Stimulated activated CD4-positive, alpha-beta T cell treated with anti-CD3 and anti-CD28 coated beads, Interleukin-1b, Interleukin-23, amount 100 ng/mL, for 24 hours (primary cell): Measurements from ENCODE around the gene COL5A2.

ENCODE experiments used
- DNase-seq, 4 experiments: peaks; one replicate each; pipeline ENCODE4 v3.0.0-alpha.2; 2020; ENCODE audit warnings: low read depth in 4 of 4, low spot score in 1 of 4

COL5A2 gene

DNA sequence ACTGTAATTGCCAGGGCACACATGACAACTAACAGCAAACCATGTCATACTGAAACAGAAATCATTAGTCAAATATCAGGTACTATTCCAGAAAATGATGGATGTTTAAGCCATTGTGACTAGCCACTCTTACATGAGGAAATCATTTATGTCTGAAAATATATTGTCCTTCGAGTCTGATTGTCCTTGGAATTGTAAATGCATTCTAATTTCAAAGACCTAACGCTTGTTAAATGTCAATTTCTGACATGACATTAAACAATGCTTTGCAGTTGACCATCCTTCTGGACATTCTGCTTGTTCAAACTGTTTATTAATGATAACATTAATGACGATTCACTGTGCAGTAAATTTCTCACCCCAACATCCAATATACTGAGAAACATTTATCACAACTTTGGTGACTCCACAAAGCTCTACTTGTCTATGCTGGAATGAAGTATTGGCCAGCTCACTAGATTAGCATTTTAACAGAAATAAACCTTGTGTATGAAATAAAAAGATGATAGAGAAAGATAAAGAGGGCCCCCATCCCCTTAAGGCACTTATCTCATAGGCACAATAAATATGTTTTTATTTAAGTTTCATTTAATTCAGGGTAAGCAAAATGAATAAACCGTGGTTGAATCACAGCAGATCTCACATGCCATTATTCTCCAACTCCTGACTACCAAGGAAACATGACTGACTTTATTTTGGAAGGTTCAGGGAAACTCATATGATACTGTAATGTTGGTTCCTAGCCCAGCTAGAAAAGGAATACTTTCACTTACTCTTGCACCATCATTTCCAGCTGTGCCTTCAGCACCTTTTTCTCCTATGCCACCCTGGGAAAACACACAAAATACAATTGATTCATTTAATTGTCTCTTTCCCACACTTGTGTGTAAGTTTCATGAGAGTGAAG is 123.1 kb downstream of the COL5A2 start:
- DNase-seq: no peak

GRCh38 chr2:189050165-189050712 is 129.3 kb downstream of the COL5A2 start:
- no peak for DNase-seq

DNA sequence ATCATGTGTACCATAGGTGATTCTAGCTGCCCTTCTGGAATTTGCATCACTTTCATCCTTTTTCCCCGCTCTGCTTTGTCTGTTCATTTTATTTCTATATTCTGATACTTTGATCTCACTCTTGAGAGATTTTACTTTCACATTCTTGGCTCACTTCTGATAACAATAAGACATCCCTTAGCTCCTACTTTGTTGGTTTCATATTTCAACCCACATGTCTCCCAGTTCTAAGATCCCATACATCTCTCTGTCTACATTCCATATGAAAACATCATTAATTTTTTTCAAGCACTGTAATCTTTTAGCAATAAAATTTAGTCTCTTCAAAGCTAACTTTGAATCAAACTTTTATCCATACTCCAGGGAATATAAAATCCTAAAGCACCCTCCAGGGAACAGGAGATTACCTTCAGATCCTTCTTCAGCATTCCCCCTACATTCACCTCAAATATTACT is 129.8 kb downstream of the COL5A2 start:
- DNase-seq: no peak

DNA sequence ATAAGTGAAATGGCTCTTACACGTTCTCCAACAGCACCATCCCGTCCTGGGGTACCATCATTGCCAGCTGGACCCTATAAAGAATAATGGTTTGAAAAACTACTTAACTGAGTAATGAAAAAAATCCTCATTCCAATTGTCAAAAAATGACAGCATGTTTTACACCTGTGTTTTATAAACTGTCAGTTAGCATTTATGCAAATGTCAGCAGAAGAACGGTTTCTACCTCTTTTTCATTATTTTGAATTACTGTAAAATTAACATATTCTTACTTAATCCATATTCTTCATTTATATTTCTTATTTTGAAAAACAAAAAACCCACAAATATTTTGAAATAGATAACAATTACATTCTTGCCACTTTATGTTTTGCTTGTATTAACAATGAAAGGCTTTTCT is 131.4 kb downstream of the COL5A2 start:
- DNase-seq: no peak

DNA sequence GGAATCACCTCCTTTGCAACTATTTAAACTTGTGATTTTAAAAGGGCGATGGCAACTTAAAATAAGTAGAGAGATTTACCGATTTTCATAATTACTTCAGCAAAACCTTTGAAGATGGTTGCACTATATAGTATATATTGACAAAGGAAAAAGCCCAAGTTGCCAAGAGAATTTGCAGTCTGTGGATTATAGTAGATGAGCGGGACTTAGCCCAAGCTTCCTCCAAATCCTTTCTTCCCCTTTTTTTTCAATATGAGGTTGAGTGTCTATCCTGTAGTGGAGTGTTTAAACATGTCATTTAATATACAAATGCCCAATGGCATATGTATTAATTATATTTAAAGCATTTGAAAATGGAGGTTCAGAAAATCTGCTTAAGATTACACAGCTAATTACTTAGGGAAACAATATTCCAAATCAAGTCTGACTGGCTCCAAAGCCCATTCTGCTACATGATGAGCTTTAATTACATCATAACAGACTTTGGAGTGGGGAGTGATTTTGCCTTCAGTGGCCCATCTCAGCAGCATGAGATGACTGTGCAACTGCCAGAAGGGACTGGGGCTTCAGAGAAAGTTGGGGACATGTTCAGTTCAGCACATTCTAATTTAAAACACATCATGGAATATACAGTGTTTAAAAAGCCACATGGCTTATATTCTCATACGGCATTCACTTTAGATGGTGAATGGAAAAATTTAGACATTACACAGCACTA is 132.2 kb downstream of the COL5A2 start:
- DNase-seq: no peak

DNA sequence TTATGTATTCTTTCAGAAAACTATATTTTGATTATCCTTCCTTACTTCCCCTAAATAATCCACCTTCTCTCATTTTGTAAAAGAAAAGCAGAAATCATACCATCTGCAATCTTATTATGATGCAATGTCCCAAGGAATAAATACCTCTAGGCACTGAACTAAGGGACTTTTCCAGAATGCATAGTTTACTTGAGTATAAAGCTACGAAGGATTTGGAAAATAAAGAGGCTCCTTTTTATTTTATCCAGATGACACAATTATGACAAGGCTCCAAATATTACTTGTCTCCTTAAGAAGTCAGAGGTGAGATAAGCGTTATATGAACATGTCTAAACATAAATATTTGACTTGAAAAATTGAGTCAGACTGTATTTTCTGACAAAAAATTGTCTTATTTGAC is 133.2 kb downstream of the COL5A2 start:
- no peak for DNase-seq

DNA sequence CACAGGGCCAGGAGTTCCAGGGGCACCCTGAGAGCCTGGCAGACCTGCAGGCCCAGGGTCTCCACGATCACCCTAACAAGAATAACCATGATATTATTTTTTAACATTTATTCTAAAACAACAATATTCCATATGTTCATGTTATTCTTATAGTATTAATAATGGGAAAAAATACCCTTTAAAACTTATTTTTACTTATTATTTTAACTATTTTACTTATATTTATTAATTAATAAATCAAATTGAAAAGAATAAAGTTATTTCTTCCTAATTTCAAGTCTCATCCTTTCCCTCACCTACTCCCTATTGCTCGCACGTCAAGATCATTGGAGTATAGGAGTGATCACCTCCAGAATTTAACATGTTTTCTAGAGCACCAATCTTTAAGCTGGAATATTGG is 133.7 kb downstream of the COL5A2 start:
- no peak for DNase-seq

- no peak for DNase-seq
These were observed 142.0 kb downstream of the COL5A2 start for GRCh38 chr2:189037518-189037917.

DNA sequence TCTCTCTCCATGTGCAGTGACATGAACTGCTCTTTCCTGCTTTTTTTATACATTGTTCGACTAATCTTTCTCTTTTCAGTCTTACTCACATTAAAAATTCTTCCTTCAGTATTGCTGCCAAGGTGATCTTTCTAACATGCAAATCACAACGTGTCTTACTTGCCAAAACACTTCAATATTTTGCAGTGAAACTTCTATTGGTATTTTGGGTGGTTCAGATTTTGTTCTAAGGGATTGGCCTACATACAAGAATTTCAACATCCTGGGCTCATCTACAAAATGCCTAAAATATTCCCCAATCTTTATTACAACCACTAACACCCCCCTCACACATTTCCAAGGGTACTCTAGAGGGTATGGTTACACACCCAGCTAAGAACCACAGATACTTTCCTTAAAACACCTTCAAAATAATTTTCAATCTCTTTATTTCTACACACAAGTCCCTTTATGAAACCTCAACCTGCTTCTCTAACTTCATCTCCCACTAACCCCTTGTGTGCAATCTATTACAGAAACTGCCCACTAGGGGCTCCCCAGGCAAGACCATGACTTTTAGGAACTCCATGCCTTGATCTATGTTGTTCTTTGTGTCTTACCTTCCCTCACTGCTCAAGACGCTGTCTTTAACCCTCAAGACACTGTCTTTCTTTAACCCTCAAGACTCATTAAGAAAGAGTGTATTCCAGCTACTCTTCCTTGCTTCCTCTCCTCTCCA is 154.5 kb downstream of the COL5A2 start:
- no peak for DNase-seq

DNA sequence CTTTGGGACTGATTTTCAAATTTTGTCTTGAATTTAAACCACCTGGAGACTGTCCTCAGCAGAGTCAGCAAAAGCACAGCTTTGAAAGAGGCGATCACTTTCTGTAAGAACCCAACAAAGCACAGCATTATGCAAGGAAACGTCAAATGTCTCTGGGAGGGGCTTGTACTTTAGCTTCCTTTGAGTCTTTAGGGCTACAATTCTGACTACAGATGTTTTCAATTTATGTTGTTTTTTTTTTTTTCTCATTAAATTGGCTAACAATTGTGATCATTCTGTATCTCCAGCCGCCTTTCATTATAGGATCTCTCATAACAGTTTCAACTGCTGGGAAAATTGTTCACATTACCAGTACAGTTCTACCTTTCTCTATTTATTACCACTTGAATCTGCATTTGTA is 157.1 kb downstream of the COL5A2 start:
- DNase-seq: no peak

DNA sequence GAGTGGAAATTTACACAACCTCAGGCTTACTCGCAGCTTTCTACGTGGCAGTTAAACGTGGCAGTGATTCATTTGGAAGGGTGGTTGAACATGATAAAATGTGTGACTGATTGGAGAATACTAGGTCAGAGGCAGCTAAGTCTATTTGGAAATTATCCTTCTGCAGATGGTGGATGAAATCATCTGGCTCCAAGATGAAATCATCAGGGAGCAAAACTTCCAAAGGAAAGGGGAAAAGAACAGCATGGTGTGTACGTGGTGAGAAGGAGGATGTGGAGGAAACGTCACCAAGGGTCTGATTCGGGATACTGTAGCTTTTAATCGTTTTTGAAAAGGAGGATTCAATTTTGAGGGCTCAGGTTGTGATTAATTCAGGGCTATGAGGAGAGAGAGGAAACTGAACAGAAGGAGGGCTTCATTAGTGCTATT is 157.5 kb downstream of the COL5A2 start:
- DNase-seq: no peak

GRCh38 chr2:189020179-189020578 is 159.4 kb downstream of the COL5A2 start:
- no peak for DNase-seq

DNA sequence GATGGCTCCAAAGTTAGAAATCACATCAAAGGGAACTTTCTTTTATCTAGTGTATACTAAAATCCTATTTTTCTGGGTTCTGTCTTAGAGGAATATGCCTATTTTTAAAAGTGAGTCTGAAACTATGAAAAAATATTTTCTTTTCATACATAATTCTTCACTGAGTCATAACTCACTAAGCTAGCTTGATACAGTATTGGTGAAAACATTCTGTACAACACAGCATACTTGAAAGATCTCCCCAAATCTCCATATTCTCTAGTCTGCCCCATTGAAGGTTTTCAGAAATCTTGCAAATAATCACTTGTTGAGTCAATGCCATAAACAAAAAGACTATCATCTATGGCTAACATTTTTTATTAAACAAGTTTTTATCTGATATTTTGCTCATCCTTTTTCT is 160.9 kb downstream of the COL5A2 start:
- no peak for DNase-seq

DNA sequence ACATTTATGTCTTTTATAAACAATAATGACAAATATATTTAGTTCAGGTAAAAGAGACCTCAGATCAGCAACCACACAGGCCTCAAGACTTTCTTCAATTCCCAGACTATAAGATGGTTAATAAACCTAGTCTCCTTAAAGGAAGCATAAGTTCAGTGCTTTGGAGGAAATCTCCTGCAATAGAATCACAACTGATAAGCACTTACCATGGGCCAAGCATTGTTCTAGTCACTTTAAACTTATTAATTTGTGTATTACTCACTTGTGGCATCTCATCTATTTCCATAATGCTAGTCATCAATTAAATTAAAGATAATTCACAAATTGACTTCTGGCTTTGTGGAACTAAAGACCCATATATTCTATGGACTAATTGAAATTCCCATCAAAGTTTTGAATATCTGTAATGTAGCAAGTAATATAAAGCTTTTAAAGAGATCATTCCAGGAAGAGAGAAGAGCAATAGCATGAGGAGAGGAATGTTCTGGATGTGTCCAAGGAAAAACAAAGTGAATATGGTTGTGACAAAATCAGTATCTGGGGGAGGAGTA is 163.2 kb downstream of the COL5A2 start:
- DNase-seq: no peak

DNA sequence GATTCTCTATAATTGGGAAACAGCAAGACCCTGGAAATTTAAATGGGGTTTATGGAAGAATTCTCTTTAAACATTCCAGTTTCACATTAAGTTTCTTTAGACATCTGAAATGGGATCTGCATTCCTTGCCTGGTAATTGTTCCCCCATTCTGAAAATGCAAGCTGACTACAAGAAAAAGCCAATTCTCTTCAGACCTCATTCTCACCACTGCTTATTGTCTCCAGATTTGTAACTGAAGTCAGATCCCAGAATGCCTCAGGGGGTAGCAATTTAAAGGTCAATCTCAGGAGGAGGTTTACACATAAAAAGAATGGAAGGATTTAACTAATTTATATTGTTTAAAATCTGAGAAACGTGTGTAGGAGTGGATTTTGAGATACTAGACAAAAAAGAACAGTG is 164.2 kb downstream of the COL5A2 start:
- no peak for DNase-seq

DNA sequence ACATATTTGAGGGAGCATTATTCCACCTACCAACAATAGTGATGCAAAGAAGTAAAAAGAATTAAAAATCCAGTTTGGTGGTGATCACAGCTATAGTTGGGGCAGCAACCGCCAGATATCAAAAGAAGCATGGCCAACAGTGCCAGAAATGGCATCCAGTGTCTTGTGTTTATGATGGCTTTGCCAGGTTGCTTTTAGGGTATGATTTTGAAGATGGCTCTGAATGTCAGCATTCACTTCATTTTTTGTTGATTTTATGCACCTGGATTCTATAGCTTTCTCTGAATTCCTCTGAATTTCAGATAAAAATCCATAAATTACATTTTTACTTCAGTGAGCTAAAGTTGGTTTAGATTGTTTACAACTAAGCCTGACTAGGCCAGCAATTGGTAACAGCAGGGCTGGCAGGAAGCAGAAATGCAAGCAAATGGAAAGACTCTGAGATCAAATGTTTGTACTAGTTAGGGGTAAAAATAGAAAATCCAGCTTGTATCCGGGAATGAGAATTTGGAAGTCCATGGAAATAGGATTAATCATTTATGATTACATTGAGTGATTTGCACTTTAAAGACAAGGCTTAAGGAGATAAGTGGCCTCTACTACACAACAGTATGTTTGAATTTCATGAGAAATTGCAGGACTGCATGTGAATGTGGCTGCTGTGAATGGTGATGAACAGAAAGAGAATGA is 165.0 kb downstream of the COL5A2 start:
- no peak for DNase-seq

- DNase-seq: no peak
These were observed 165.7 kb downstream of the COL5A2 start for GRCh38 chr2:189013671-189014448.

- no peak for DNase-seq
These were observed 166.5 kb downstream of the COL5A2 start for GRCh38 chr2:189013031-189013430.

- DNase-seq: no peak
These were observed 167.2 kb downstream of the COL5A2 start for GRCh38 chr2:189012351-189012750.

- no peak for DNase-seq
These were observed 169.0 kb downstream of the COL5A2 start for GRCh38 chr2:189010536-189010935.
